ENCODE results near the gene SLX4IP.
"Not testable (repeated sequence)": the region's sequence is repeated elsewhere in the genome, so short reads cannot be mapped to it uniquely, and the experiment has no call there.

Gene SLX4IP

DNA sequence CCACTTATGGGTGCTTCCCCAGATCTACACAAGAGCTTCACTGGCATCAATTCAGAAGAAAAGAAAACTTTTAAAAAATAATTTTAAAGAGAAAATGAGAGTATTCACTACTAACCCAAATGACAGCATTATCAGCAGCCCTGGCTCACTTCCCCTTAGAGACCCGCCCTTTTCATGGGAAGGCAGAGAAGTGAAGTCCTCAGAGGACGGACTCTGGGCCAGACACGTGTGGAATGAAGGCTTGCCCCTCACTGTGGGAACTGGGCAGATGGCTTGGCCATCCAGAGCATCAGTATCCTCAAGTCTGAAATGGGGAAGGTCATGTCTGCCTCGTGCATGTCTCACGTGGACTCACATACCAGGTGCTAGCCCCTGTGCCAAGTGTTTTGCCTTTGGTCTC is 175.1 kb downstream of the SLX4IP start:
- Histone ChIP-seq H3K9me3 (ENCODE audit: control insufficient read depth, insufficient read depth, low read length) (no peaks in the 10 kb centered on the region), H3K36me3 (ENCODE audit: control insufficient read depth, insufficient read depth, low read length) (no peaks in the 10 kb centered on the region), H3K4me1 (ENCODE audit: control insufficient read depth, insufficient read depth, low read length) (peaks cover 5% of the 10 kb centered on the region), H3K27me3 (ENCODE audit: control insufficient read depth, insufficient read depth, low read length) (no peaks in the 10 kb centered on the region), H3K4me3 (ENCODE audit: low read depth, low read length) (no peak overlapping the region), H3K9ac (ENCODE audit: low read depth, low read length) (no peak overlapping the region)

DNA sequence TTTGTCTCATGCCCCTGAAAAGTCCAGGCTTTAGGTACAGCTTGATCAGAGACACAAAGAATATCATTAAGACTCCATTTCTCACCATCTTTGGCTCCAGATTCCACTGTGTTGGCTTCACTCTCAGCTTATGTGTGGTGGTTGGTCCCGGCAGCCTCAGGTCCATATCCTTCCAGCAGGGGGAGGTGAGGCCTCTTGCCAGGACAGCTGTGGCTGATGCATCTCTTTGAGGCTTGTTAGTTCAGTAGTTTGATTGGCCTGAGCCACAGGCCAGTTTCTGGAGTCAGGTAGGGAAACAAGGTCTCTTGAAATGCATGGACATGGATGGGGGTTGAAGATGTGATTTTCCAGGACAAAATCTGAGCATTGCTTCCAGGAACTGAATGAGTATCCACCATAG is 176.3 kb downstream of the SLX4IP start:
- Histone ChIP-seq H3K36me3 (ENCODE audit: control insufficient read depth, insufficient read depth, low read length) (no peaks in the 10 kb centered on the region), H3K4me3 (ENCODE audit: low read depth, low read length) (no peak overlapping the region), H3K4me1 (ENCODE audit: control insufficient read depth, insufficient read depth, low read length) (peaks cover 5% of the 10 kb centered on the region), H3K27me3 (ENCODE audit: control insufficient read depth, insufficient read depth, low read length) (no peaks in the 10 kb centered on the region), H3K9me3 (ENCODE audit: control insufficient read depth, insufficient read depth, low read length) (no peaks in the 10 kb centered on the region), H3K9ac (ENCODE audit: low read depth, low read length) (no peak overlapping the region)

DNA sequence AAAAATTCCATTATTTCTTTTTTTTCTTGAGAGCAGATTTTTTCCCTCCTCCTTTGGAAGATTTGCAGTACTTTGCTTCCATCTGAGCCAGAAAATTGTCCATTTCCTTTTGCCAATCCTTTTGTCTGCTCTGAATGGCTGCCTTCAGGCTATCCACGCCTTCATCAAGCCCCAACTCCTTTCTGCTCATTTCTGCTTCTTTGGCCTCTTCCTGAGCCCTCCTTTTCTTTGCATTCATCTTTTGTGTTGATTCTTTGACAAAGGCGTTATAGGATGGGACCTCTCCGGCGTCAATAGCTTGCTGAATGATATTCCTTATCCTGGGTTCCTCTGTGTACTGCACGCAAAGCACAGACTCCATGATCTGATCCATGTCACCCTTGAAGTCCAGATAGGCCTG is 178.3 kb downstream of the SLX4IP start:
- not testable (repeated sequence) for H3K4me3 ChIP-seq (ENCODE audit: low read depth, low read length); H3K36me3 ChIP-seq (ENCODE audit: control insufficient read depth, insufficient read depth, low read length); H3K9ac ChIP-seq (ENCODE audit: low read depth, low read length); H3K4me1 ChIP-seq (ENCODE audit: control insufficient read depth, insufficient read depth, low read length); H3K27me3 ChIP-seq (ENCODE audit: control insufficient read depth, insufficient read depth, low read length); H3K9me3 ChIP-seq (ENCODE audit: control insufficient read depth, insufficient read depth, low read length)

DNA sequence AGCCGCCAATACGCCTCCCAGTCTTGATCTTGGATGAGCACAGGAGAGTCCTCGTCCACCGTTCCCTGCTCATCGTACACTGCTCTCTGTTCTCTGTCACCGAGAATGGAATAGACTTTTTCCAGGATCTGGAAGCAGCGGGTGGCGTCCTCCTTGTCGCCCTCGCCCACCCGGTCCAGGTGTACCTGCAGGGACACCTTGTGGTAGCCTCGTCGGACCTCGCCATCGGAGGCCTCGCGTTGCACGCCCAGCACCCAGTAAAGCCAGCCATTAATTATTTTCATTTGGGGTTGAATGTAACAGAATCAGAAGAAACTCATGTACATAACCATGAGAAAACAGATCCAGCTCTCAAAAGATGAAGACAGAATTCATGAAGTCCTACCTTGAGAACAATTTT is 178.8 kb downstream of the SLX4IP start:
- Histone ChIP-seq H3K36me3 (ENCODE audit: control insufficient read depth, insufficient read depth, low read length) (no peaks in the 10 kb centered on the region), H3K9me3 (ENCODE audit: control insufficient read depth, insufficient read depth, low read length) (no peaks in the 10 kb centered on the region), H3K4me1 (ENCODE audit: control insufficient read depth, insufficient read depth, low read length) (peaks cover 10% of the 10 kb centered on the region)

DNA sequence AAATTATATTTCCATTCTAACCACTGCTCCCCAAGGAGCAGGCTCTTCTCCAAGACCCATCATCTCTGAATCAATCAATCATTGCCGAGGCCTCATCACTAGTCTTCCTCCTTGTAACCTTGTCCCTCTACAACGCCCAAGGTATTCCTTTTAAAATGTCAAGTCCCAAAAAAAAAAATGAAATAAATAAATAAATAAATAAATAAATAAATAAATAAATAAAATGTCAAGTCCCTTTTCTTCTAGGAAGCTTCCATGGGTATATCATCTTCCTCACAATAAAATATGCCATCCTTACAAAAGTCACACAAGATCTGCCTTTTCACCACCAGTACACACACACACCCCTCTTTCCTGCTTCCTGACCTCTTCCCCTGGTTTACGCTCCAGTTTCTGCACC is 181.1 kb downstream of the SLX4IP start:
- Histone ChIP-seq H3K4me3 (ENCODE audit: low read depth, low read length) (no peak overlapping the region), H3K9ac (ENCODE audit: low read depth, low read length) (no peak overlapping the region), H3K27me3 (ENCODE audit: control insufficient read depth, insufficient read depth, low read length) (no peaks in the 10 kb centered on the region), H3K4me1 (ENCODE audit: control insufficient read depth, insufficient read depth, low read length) (peaks cover 20% of the 10 kb centered on the region), H3K36me3 (ENCODE audit: control insufficient read depth, insufficient read depth, low read length) (no peaks in the 10 kb centered on the region), H3K9me3 (ENCODE audit: control insufficient read depth, insufficient read depth, low read length) (no peaks in the 10 kb centered on the region)

More for the DNA sequence above, 178.8 kb downstream of the SLX4IP start:
- H3K4me3 ChIP-seq (ENCODE audit: low read depth, low read length) = no peak overlapping the region
- no peak overlapping the region for H3K9ac ChIP-seq (ENCODE audit: low read depth, low read length)
- no peaks in the 10 kb centered on the region for H3K27me3 ChIP-seq (ENCODE audit: control insufficient read depth, insufficient read depth, low read length)

DNA sequence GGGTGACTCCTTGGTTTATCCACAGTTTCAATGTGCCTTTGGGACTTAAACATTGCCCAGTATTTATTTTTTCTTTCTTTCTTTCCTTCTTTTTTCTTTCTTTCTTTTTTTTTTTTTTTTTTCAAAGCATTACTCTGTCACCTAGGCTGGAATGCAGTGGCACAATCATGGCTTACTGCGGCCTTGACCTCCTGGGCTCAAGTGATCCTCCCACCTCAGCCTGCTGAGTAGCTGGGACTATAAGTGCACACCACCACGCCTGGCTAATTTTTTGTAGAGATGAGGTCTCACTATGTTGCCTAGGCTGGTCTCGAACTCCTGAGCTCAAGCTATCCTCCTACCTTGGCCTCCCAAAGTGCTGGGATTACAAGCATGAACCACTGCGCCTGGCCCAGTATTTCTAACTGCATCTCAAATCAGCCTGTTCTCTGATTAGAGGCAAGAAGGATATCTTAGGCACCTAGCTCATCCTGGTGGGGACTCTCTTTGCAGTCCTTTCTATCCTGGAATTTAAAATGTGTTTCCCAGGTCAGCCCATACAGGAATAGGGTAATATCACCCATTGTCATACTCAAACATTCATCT is 182.5 kb downstream of the SLX4IP start:
- H3K4me1 ChIP-seq (ENCODE audit: control insufficient read depth, insufficient read depth, low read length) = peaks cover 16% of the 10 kb centered on the region
- not testable (repeated sequence) for H3K36me3 ChIP-seq (ENCODE audit: control insufficient read depth, insufficient read depth, low read length); H3K9ac ChIP-seq (ENCODE audit: low read depth, low read length); H3K4me3 ChIP-seq (ENCODE audit: low read depth, low read length); H3K9me3 ChIP-seq (ENCODE audit: control insufficient read depth, insufficient read depth, low read length); H3K27me3 ChIP-seq (ENCODE audit: control insufficient read depth, insufficient read depth, low read length)

DNA sequence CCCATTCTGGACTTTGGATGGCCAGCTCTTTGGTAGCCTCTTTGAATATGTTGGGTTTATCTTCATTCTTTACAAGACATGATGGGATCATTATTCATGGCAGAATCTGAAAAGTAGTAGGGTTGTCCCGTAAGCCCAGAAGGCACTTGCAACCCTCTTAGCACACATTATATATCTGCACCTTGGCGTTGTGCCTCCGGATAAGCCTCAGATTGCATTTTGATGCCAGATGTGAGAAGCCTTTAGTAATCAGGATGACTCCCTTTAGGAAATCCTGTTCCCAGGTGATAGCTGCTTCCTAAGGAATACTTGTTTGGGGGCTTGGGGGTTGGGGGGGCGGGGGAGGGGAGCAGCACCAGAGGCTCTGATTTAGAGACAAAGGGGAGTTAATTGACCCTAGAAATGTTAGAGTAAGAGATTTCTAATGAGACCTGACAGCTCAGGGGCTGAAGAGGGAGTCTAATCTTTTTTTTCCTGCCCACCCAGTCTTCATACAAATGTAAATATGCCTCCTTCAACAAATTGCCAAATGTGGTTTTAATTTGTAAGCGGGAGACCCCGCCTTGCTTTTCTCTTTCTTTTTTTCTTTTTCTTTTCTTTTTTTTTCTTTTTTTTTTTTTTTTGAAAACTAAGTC is 183.6 kb downstream of the SLX4IP start:
- H3K9ac ChIP-seq (ENCODE audit: low read depth, low read length) = no peak overlapping the region
- no peaks in the 10 kb centered on the region for H3K9me3 ChIP-seq (ENCODE audit: control insufficient read depth, insufficient read depth, low read length)
- H3K36me3 ChIP-seq (ENCODE audit: control insufficient read depth, insufficient read depth, low read length) = no peaks in the 10 kb centered on the region
- H3K4me1 ChIP-seq (ENCODE audit: control insufficient read depth, insufficient read depth, low read length) = peaks cover 16% of the 10 kb centered on the region
- no peaks in the 10 kb centered on the region for H3K27me3 ChIP-seq (ENCODE audit: control insufficient read depth, insufficient read depth, low read length)
- H3K4me3 ChIP-seq (ENCODE audit: low read depth, low read length) = no peak overlapping the region

DNA sequence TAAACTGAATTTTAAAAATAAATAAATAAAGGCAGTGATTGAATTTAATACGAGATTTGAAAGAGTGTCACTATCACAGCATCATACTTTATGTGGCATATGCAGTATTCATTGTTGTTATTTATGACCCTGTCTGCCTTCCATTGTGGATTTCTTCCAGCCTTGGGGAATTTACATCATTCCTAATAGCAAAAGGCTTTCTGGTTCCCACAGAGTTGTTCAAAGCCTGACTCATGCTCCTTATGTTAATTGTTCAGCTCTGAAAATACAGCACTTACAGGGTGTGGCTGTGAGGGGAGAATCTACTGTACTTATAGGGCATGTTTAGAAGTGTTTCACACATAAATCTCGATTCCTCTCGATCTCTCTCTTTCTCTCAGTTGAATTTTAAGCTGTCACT is 184.3 kb downstream of the SLX4IP start:
- H3K9ac ChIP-seq (ENCODE audit: low read depth, low read length) = no peak overlapping the region
- peaks cover 16% of the 10 kb centered on the region for H3K4me1 ChIP-seq (ENCODE audit: control insufficient read depth, insufficient read depth, low read length)

DNA sequence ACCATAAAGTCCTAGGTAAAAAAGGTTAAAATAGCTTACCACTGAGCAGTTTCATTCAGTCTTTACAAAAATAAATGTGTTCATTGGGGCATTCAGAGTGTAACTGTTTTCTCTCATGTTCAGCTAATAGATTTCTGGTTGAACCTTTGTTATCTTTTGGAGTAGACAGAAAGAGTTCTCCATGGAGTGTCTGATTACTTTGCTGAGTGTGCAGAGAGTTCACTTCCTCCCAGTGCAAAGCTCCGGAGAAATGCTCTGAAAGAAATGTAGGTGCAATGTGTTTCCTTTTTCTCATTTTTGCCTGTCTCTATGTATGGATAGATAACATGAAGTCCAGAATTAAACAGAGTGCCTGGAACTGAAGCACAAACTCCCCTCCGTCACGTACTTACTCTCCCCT is 186.0 kb downstream of the SLX4IP start:
- no peaks in the 10 kb centered on the region for H3K36me3 ChIP-seq (ENCODE audit: control insufficient read depth, insufficient read depth, low read length)

More for the DNA sequence above, 184.3 kb downstream of the SLX4IP start:
- H3K4me3 ChIP-seq (ENCODE audit: low read depth, low read length) = no peak overlapping the region
- H3K36me3 ChIP-seq (ENCODE audit: control insufficient read depth, insufficient read depth, low read length) = no peaks in the 10 kb centered on the region
- no peaks in the 10 kb centered on the region for H3K9me3 ChIP-seq (ENCODE audit: control insufficient read depth, insufficient read depth, low read length)
- H3K27me3 ChIP-seq (ENCODE audit: control insufficient read depth, insufficient read depth, low read length) = no peaks in the 10 kb centered on the region

DNA sequence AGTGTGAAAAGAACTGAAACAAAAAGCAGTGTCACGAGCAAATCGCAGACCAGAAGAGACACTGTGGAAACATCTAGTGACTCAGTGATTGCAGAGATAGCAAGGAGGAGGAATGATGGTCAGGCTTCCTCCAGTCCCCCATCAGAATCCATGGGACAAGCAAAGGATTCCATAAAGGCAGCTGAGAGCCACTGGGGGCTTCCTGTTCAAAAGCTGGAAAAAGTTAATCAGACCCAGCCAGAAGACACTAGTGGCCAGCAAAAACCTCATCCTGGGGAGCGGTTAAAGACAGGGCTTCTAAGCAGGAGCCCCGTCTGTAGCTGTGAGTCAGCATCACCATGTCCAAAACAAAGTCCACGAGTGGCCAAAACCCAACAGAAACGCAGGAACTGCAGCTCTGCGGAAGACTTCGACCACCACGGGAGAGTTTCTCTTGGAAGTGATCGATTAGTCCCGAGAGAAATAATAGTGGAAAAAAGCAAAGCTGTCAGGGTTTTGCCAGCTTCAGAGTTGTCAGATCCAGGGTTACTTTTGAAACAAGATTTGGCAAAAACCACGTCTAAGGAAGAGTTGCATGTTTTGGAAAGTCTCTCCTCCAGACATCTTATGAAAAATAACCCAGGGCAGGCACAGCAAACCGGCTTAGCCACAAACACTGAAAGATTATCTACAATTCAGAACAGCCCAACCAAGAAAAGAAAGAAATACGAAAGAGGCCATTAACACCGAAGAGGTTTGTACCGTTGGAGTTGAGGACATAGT is 187.7 kb downstream of the SLX4IP start:
- H3K27me3 ChIP-seq (ENCODE audit: control insufficient read depth, insufficient read depth, low read length) = no peaks in the 10 kb centered on the region
- peak overlapping the region; percentile 8 for H3K9ac ChIP-seq (ENCODE audit: low read depth, low read length)
- no peak overlapping the region for H3K4me3 ChIP-seq (ENCODE audit: low read depth, low read length)
- peaks cover 16% of the 10 kb centered on the region for H3K4me1 ChIP-seq (ENCODE audit: control insufficient read depth, insufficient read depth, low read length)
- no peaks in the 10 kb centered on the region for H3K36me3 ChIP-seq (ENCODE audit: control insufficient read depth, insufficient read depth, low read length)
- H3K9me3 ChIP-seq (ENCODE audit: control insufficient read depth, insufficient read depth, low read length) = no peaks in the 10 kb centered on the region

More for the DNA sequence above, 186.0 kb downstream of the SLX4IP start:
- Histone ChIP-seq H3K9ac (ENCODE audit: low read depth, low read length) (no peak overlapping the region), H3K27me3 (ENCODE audit: control insufficient read depth, insufficient read depth, low read length) (no peaks in the 10 kb centered on the region), H3K9me3 (ENCODE audit: control insufficient read depth, insufficient read depth, low read length) (no peaks in the 10 kb centered on the region), H3K4me3 (ENCODE audit: low read depth, low read length) (no peak overlapping the region), H3K4me1 (ENCODE audit: control insufficient read depth, insufficient read depth, low read length) (peaks cover 16% of the 10 kb centered on the region)

DNA sequence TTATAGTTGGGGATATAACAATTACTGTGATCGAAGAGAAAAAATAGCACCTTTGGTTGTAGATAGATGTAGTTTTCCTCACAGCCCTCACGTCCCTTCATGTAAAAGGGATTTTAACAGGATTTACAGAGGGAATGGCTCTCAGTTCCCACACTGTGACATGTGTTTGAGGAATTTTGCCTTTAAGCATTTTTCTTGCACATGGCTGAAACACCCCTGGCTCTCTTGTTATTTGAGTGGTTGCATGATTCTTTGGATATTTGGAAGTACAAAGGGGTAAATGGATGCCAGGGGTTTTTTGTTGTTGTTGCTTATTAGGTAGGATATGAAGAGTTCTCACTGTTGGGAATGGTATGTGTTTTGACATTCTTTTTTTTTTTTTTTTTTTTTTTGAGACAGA is 190.5 kb downstream of the SLX4IP start:
- no peaks in the 10 kb centered on the region for H3K27me3 ChIP-seq (ENCODE audit: control insufficient read depth, insufficient read depth, low read length)

DNA sequence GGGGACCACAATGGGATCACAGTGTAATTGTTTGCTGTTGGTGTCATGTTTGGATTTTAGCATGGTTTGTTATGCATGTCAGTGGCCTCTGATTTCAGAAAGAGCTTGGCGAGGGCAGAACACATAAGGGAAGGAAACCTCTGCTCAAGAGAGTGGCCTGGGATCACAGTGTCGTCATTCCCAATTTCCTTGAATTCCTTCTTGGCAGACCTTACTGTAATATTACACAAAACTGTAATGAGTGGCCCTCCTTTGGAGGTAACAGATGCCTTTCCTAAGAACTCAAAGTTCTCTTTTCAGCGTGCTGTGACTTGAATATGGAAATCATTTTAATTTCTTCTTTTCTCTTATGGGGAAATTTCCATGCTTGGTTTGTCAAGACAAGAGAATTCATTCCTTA is 191.8 kb downstream of the SLX4IP start:
- H3K36me3 ChIP-seq (ENCODE audit: control insufficient read depth, insufficient read depth, low read length) = no peaks in the 10 kb centered on the region
- no peaks in the 10 kb centered on the region for H3K9me3 ChIP-seq (ENCODE audit: control insufficient read depth, insufficient read depth, low read length)
- no peak overlapping the region for H3K4me3 ChIP-seq (ENCODE audit: low read depth, low read length)
- H3K9ac ChIP-seq (ENCODE audit: low read depth, low read length) = no peak overlapping the region
- no peaks in the 10 kb centered on the region for H3K27me3 ChIP-seq (ENCODE audit: control insufficient read depth, insufficient read depth, low read length)
- peaks cover 11% of the 10 kb centered on the region for H3K4me1 ChIP-seq (ENCODE audit: control insufficient read depth, insufficient read depth, low read length)

More for the DNA sequence above, 190.5 kb downstream of the SLX4IP start:
- H3K4me1 ChIP-seq (ENCODE audit: control insufficient read depth, insufficient read depth, low read length) = peaks cover 7% of the 10 kb centered on the region
- no peaks in the 10 kb centered on the region for H3K9me3 ChIP-seq (ENCODE audit: control insufficient read depth, insufficient read depth, low read length)
- no peaks in the 10 kb centered on the region for H3K36me3 ChIP-seq (ENCODE audit: control insufficient read depth, insufficient read depth, low read length)
- no peak overlapping the region for H3K9ac ChIP-seq (ENCODE audit: low read depth, low read length)
- H3K4me3 ChIP-seq (ENCODE audit: low read depth, low read length) = no peak overlapping the region
